K562 (cell line): ENCODE results near the gene SRRM5. TPM values are rescaled to one million over a fixed set of nuclear protein-coding genes. Genes with fewer than 3 reads are reported as not detected.

Experiments
- ATAC-seq: fragments of 200-7000 bp; cut with Tn5 transposase; 3 replicates; pipeline ENCODE4 v1.9.1; 2020; ENCODE audit warnings: moderate library complexity
- BruUV-seq: library from RNA; stranded (reverse); fragments of 400-500 nt; replicated peaks from 2 replicates; lab custom pipeline; 2021; lab: Mats Ljungman, UMichigan
- CTCF ChIA-PET: fragments of 300-600 bp; formaldehyde crosslinking; extraction: SDS; loops from one replicate; lab custom pipeline; 2021; ENCODE audit warnings: low intra/inter-chr PET ratio; lab: Yijun Ruan, JAX
- POLR2A ChIA-PET: fragments of 300-600, 350-650 bp; sonication (Branson Sonifier 250); formaldehyde crosslinking; extraction: SDS; loops from one replicate; lab custom pipeline; 2021; ENCODE audit warnings: antibody characterized with exemption, inconsistent platforms; lab: Yijun Ruan, JAX
- DNase-seq, 4 experiments: peaks; one replicate each; pipeline versions ENCODE4 v3.0.0 to v3.0.0-alpha.2; 2011 to 2018; ENCODE audit warnings: low spot score in 3 of 4, mixed read lengths in 3 of 4; ENCODE audit errors: extremely low read depth in 1 of 4
- FAIRE-seq: peaks from 2 replicates; lab custom pipeline; 2011; peaks lifted over from hg19 to GRCh38; lab: Jason Lieb, UNC
- H2AFZ ChIP-seq: 2 replicates; pipeline ENCODE4 v1.6.0; 2011; ENCODE audit warnings: low read depth, low read length, control low read depth, inconsistent platforms
- H3K27ac ChIP-seq: fragments of 200-600 bp; 3 replicates; pipeline ENCODE4 v1.8.0; 2011; ENCODE audit warnings: low read depth, mild to moderate bottlenecking, control low read depth, inconsistent platforms, low read length, moderate library complexity, mixed read lengths; ENCODE audit errors: extremely low read depth
- H3K27me3 ChIP-seq, 2 experiments: fragments of 300-600 bp in 1 of 2; 2 replicates in 1 of 2; 3 replicates in 1 of 2; pipeline versions ENCODE4 v1.6.0 to v1.8.0; 2011; ENCODE audit warnings: inconsistent platforms in 2 of 2, low read length in 2 of 2, mild to moderate bottlenecking in 1 of 2, mixed read lengths in 1 of 2, moderate library complexity in 1 of 2; ENCODE audit not compliant: control insufficient read depth in 2 of 2, insufficient read depth in 2 of 2
- H3K36me3 ChIP-seq: fragments of 300-600 bp; 3 replicates; pipeline ENCODE4 v1.8.0; 2011; ENCODE audit warnings: mild to moderate bottlenecking, low read length, inconsistent platforms; ENCODE audit not compliant: control insufficient read depth, insufficient read depth
- H3K4me1 ChIP-seq, 2 experiments: fragments of 200-600 bp in 1 of 2; replicated peaks in 1 of 2; 2 replicates in 1 of 2; 3 replicates in 1 of 2; pipeline versions ENCODE4 v1.5.1 to v1.8.0; 2011; ENCODE audit warnings: inconsistent platforms in 2 of 2, low read length in 2 of 2, mild to moderate bottlenecking in 1 of 2, mixed read lengths in 1 of 2, moderate library complexity in 1 of 2; ENCODE audit not compliant: control insufficient read depth in 2 of 2, insufficient read depth in 2 of 2
- H3K4me2 ChIP-seq: 2 replicates; pipeline ENCODE4 v1.6.1; 2011; ENCODE audit warnings: low read length, control low read depth, inconsistent platforms, mixed read lengths; ENCODE audit not compliant: insufficient read depth
- H3K4me3 ChIP-seq: fragments of 200-600 bp; sonication (generic), shearing (Covaris generic); 2 replicates; pipeline ENCODE4 v1.5.1; 2016; ENCODE audit warnings: control low read depth, inconsistent platforms
- H3K79me2 ChIP-seq: fragments of 200-600 bp; 3 replicates; pipeline ENCODE4 v1.8.0; 2011; ENCODE audit warnings: low read length, inconsistent platforms; ENCODE audit not compliant: control insufficient read depth, insufficient read depth
- H3K9ac ChIP-seq, 2 experiments: 2 replicates each; pipeline versions ENCODE4 v1.6.0 to v1.6.1; 2011; ENCODE audit warnings: low read depth in 2 of 2, low read length in 2 of 2, control low read depth in 1 of 2, inconsistent platforms in 1 of 2, mild to moderate bottlenecking in 1 of 2, mixed read lengths in 1 of 2; ENCODE audit not compliant: insufficient read depth in 1 of 2
- H3K9me1 ChIP-seq: one replicate; pipeline ENCODE4 v1.6.0; 2011; ENCODE audit warnings: inconsistent platforms, mild to moderate bottlenecking, low read length, moderate library complexity; ENCODE audit not compliant: control insufficient read depth, insufficient read depth
- H3K9me3 ChIP-seq: replicated peaks from 2 replicates; pipeline ENCODE4 v1.5.1; 2011; ENCODE audit warnings: low read depth, low read length, inconsistent platforms; ENCODE audit not compliant: control insufficient read depth, insufficient read depth
- H4K20me1 ChIP-seq: replicated peaks from 2 replicates; pipeline ENCODE4 v1.6.1; 2011; ENCODE audit warnings: low read length, inconsistent platforms, mixed read lengths; ENCODE audit not compliant: control insufficient read depth, insufficient read depth
- DEAF1 ChIP-seq: fragments of 450-650 bp; formaldehyde crosslinking; IDR thresholded peaks from 2 replicates; pipeline ENCODE4 v1.4.0; 2020; ENCODE audit warnings: mild to moderate bottlenecking, moderate library complexity
- MAFG ChIP-seq: fragments of 450-650 bp; conservative IDR thresholded peaks from 2 replicates; pipeline ENCODE4 v1.6.1; 2016; ENCODE audit warnings: missing genetic modification characterization, missing compliant biosample characterization
- MEIS2 ChIP-seq: fragments of 450-650 bp; IDR thresholded peaks from 2 replicates; pipeline ENCODE4 v1.6.1; 2014; ENCODE audit warnings: mild to moderate bottlenecking; ENCODE audit not compliant: partially characterized antibody
- POLR2G ChIP-seq: fragments of 200-400 bp; formaldehyde crosslinking; IDR thresholded peaks from 2 replicates; pipeline ENCODE4 v1.6.1; 2017; ENCODE audit warnings: low read depth, mild to moderate bottlenecking, antibody characterized with exemption, low read length, moderate library complexity
- RCOR1 ChIP-seq, 2 experiments: IDR thresholded peaks; 2 replicates each; pipeline ENCODE4 v1.6.1; 2012; ENCODE audit warnings: low read depth in 2 of 2, low read length in 2 of 2, borderline replicate concordance in 1 of 2, improper control_type of control experiment in 1 of 2
- ZBTB11 ChIP-seq, 3 experiments: fragments of 200-800 bp in 1 of 3; fragments of 250-450 bp in 1 of 3; fragments of 450-650 bp in 1 of 3; sonication (Bioruptor Pico) in 1 of 3; sonication (Bioruptor generic) in 1 of 3; formaldehyde crosslinking in 1 of 3; IDR thresholded peaks; 2 replicates each; pipeline versions ENCODE4 v1.6.1 to v1.8.0; 2016 to 2022; ENCODE audit warnings: mild to moderate bottlenecking in 2 of 3, missing genetic modification characterization in 2 of 3, missing compliant biosample characterization in 1 of 3, moderate library complexity in 1 of 3
- ZNF316 ChIP-seq: fragments of 450-650 bp; IDR thresholded peaks from 2 replicates; pipeline ENCODE4 v1.6.1; 2016
- ZNF695 ChIP-seq: fragments of 450-650 bp; formaldehyde crosslinking; IDR thresholded peaks from 2 replicates; pipeline ENCODE4 v1.4.0; 2020; ENCODE audit warnings: mild to moderate bottlenecking, moderate library complexity
- WGBS: fragments of 100-300 bp; shearing (Covaris generic); methylation state at CpG from one replicate; pipeline ENCODE4 v1.1.6; 2016; ENCODE audit warnings: low coverage, mixed read lengths; ENCODE audit not compliant: insufficient coverage; ENCODE audit errors: missing lambda C conversion rate; 5-methylcytosine and 5-hydroxymethylcytosine counted together
- in situ Hi-C: fragments of 300-500 bp; cut with MboI; formaldehyde crosslinking; loops from 4 replicates; pipeline ENCODE4 v1.15.0; 2018; ENCODE audit warnings: inconsistent platforms, mixed read lengths
- intact Hi-C: fragments of 100-400 bp; cut with micrococcal nuclease; formaldehyde crosslinking; loops from 2 replicates; pipeline ENCODE4 v1.14.2; 2022
- polyA plus RNA-seq, 8 experiments: library from polyadenylated mRNA; depleted of rRNA in 4 of 8; stranded (reverse) in 5 of 8; unstranded in 3 of 8; fragments of >200 nt; fragmentation: Nextera tagmentation in 2 of 8; fragmentation: Illumina TruSeq in 1 of 8; extraction: Ambion mirVana in 2 of 8; extraction: Trizol in 1 of 8; gene quantifications; 2 replicates each; pipeline versions ENCODE4 v1.2.1 to v1.2.3, GENCODE V29; 2011 to 2014; ENCODE audit warnings: inconsistent platforms in 1 of 8, missing spikeins in 1 of 8
- total RNA-seq, 7 experiments: library from RNA; depleted of rRNA in 6 of 7; stranded (reverse); fragments of >200 nt in 6 of 7; fragmentation: Illumina TruSeq in 2 of 7; extraction: Trizol in 2 of 7; gene quantifications; 2 replicates each; pipeline versions ENCODE4 v1.2.1 to v1.2.3, GENCODE V29; 2011 to 2021; ENCODE audit warnings: low replicate concordance in 1 of 7

The SRRM5 gene
- total and polyA plus RNA-seq, 9 of the 15 experiments (the other 6 are each of a cell fraction or from before 2014, with no cell fraction given) = 0.09 to 0.45 (median 0.18) TPM; not detected in 2

GRCh38 chr19:43589277-43589676 lies 22.6 kb upstream of the SRRM5 start:
- H3K36me3 ChIP-seq = peaks cover 25% of the 10 kb centered on the region; the same call in 2 of the 3 replicates
- H3K27me3 ChIP-seq = no peaks in the 10 kb centered on the region
- FAIRE-seq (no peak), ATAC-seq (no peak), DNase-seq (no peak)
- peaks cover 0 to 15% of the 10 kb centered on the region in 2 experiments; a peak in 2 of 5 replicates for H3K4me1 ChIP-seq
- no TSS peak for BruUV-seq
- no peak overlapping the region for H3K4me3 ChIP-seq
- H3K9me1 ChIP-seq = no peaks in the 10 kb centered on the region
- intact Hi-C loops (no loop called here), in situ Hi-C loops (no loop called here)
- no peaks in the 10 kb centered on the region for H4K20me1 ChIP-seq
- ChIA-PET POLR2A (interaction anchor here (1.7 kb wide), 1 partner anchor 22 kb away, joined by 3 read pairs; no protein-coding TSS in a partner anchor), CTCF (no interaction called here)
- H2AFZ ChIP-seq = no peak overlapping the region
- H3K9me3 ChIP-seq = no peaks in the 10 kb centered on the region
- no peak overlapping the region for H3K27ac ChIP-seq
- no peak overlapping the region for H3K9ac ChIP-seq
- no peak overlapping the region for H3K4me2 ChIP-seq
- H3K79me2 ChIP-seq = peaks cover 1% of the 10 kb centered on the region; the same call in 1 of the 3 replicates
- 64% methylated on average over 5 of the region's 5 CpGs for WGBS
- TF ChIP-seq POLR2G = no peak
- no peak for TF ChIP-seq MEIS2
- no peak for TF ChIP-seq MAFG
- no peak for TF ChIP-seq ZNF695 (CRISPR knock-in tag)
- no peak for TF ChIP-seq DEAF1 (CRISPR knock-in tag)
- no peak for TF ChIP-seq ZNF316
- TF ChIP-seq ZBTB11 (CRISPR knock-in tag; IDR thresholded peaks at IDR 0.05) = no peak
- TF ChIP-seq RCOR1 (IDR thresholded peaks at IDR 0.05; ENCODE audit: borderline replicate concordance in 1 of 2, low read depth in 2 of 2, low read length in 2 of 2) = no peak
- TF ChIP-seq, all 486 proteins: peak for 0
